ENCODE results near the gene IRF9. TPM values are rescaled to one million over a fixed set of nuclear protein-coding genes. Genes with fewer than 3 reads are reported as not detected.

The IRF9 gene
- total RNA-seq, 1 experiment from 2014 or later: 15.6 TPM

DNA sequence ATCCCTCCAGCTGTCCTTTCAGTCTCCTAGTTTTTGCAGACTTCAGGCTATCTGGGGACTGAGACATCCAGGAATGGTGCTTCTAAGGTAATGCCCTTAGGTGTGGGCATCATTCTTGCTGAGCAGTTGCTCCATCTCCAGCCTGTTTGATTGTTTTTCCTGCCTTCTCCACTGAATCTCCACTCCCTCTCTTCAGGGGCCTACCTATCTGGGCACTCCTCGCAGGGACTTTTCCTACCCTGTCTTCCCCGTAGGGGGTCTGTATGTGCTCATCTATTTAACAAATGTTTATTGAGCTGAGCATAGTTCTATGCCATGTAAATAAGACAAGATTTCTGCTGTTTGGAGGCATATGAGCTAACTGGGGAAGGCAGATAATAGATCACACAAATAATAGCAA is 28.1 kb upstream of the IRF9 start:
- no peaks in the 10 kb centered on the region for H3K9me3 Mint-ChIP-seq
- TF ChIP-seq, protein P1, sequence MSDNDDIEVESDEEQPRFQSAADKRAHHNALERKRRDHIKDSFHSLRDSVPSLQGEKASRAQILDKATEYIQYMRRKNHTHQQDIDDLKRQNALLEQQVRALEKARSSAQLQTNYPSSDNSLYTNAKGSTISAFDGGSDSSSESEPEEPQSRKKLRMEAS (CRISPR knock-in tag; IDR thresholded peaks at IDR 0.05): no peak
- TF ChIP-seq KAT7 (CRISPR knock-in tag; IDR thresholded peaks at IDR 0.05; ENCODE audit: borderline replicate concordance): no peak
- TF ChIP-seq, protein P2, sequence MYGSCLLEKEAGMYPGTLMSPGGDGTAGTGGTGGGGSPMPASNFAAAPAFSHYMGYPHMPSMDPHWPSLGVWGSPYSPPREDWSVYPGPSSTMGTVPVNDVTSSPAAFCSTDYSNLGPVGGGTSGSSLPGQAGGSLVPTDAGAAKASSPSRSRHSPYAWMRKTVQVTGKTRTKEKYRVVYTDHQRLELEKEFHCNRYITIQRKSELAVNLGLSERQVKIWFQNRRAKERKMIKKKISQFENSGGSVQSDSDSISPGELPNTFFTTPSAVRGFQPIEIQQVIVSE (CRISPR knock-in tag; IDR thresholded peaks at IDR 0.05; ENCODE audit: borderline replicate concordance): no peak
- TF ChIP-seq NR2C2 (CRISPR knock-in tag; IDR thresholded peaks at IDR 0.05): no peak
- TF ChIP-seq ZNF671 (CRISPR knock-in tag; IDR thresholded peaks at IDR 0.05): no peak
- no peak for TF ChIP-seq ZBTB21 (CRISPR knock-in tag; IDR thresholded peaks at IDR 0.05; ENCODE audit: borderline replicate concordance)
- TF ChIP-seq SMAD4 (CRISPR knock-in tag; IDR thresholded peaks at IDR 0.05): no peak
- TF ChIP-seq CREM (CRISPR knock-in tag; IDR thresholded peaks at IDR 0.05): no peak
- TF ChIP-seq, protein P3, sequence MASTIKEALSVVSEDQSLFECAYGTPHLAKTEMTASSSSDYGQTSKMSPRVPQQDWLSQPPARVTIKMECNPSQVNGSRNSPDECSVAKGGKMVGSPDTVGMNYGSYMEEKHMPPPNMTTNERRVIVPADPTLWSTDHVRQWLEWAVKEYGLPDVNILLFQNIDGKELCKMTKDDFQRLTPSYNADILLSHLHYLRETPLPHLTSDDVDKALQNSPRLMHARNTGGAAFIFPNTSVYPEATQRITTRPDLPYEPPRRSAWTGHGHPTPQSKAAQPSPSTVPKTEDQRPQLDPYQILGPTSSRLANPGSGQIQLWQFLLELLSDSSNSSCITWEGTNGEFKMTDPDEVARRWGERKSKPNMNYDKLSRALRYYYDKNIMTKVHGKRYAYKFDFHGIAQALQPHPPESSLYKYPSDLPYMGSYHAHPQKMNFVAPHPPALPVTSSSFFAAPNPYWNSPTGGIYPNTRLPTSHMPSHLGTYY (CRISPR knock-in tag; IDR thresholded peaks at IDR 0.05): no peak
- TF ChIP-seq EMX1 (CRISPR knock-in tag; IDR thresholded peaks at IDR 0.05): no peak
- H3K27ac Mint-ChIP-seq: no peak overlapping the region
- peaks cover 23% of the 10 kb centered on the region for H3K4me1 Mint-ChIP-seq
- no peak overlapping the region for H3K4me3 Mint-ChIP-seq
- POLR2A ChIA-PET: interaction anchor here (0.6 kb wide), 1 partner anchor 31 kb away, joined by 3 read pairs; no protein-coding TSS in a partner anchor
- DNase-seq (ENCODE audit: low spot score): no peak
- H3K36me3 Mint-ChIP-seq: peaks cover 7% of the 10 kb centered on the region; the same call in 1 of the 2 replicates
- no peaks in the 10 kb centered on the region; the same call in 1 of the 2 replicates for H3K27me3 Mint-ChIP-seq (ENCODE audit: low read depth)
- CTCF ChIA-PET: interaction anchor here (1.5 to 3.1 kb wide), 3 partner anchors 19 to 28 kb away, joined by 6 to 10 read pairs (median 7); partner anchors contain the start of genes DCAF11, IRF9 and NRL
- no peak for ATAC-seq

DNA sequence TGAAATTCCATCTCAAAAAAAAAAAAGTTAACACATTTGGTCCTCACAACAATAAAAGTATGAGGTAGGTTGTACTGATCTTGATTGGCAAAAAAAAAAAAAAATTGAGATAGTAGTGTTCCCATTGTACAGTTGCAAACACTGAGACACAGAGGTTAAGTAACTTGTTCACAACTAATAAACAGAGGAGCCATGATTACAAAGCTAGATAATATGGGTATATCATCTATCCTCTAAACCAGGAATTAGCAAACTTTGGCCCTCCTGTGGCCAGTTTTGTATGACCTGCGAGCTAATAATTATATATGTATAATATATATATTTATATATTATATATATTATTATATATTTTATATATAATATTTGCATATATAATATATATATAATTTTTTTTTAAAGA is 27.3 kb upstream of the IRF9 start:
- no peak overlapping the region for H3K27ac Mint-ChIP-seq
- no peak for ATAC-seq
- no peaks in the 10 kb centered on the region; the same call in 1 of the 2 replicates for H3K27me3 Mint-ChIP-seq (ENCODE audit: low read depth)
- H3K4me3 Mint-ChIP-seq: no peak overlapping the region
- H3K4me1 Mint-ChIP-seq: peaks cover 23% of the 10 kb centered on the region
- ChIA-PET CTCF (interaction anchor here (0.7 to 3.1 kb wide), 4 partner anchors 18 to 27 kb away, joined by 3 to 10 read pairs (median 6); partner anchors contain the start of genes DCAF11, IRF9 and NRL), POLR2A (no interaction called here)
- no peak for DNase-seq (ENCODE audit: low spot score)
- TF ChIP-seq ZBTB21 (CRISPR knock-in tag; IDR thresholded peaks at IDR 0.05; ENCODE audit: borderline replicate concordance) (no peak), HMGA2 (CRISPR knock-in tag; IDR thresholded peaks at IDR 0.05) (peak; percentile 65; the same call in 1 of the 2 replicates)
- H3K9me3 Mint-ChIP-seq: no peaks in the 10 kb centered on the region
- H3K36me3 Mint-ChIP-seq: peaks cover 14% of the 10 kb centered on the region

DNA sequence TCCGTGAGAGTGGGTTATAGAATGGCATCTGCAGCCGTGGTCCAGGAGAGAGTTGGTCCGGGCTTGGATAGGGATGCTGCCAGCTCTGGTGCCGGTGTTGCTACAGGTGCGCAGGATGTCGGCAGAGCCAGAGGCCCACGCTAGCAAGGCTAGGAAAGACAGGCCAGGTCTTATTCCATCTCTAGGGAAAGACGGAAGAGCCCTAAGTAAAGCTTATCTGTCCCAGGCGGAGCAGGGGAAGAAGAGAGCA is 25.6 kb upstream of the IRF9 start:
- Mint-ChIP-seq H3K4me1 (peaks cover 33% of the 10 kb centered on the region), H3K4me3 (peak overlapping the region; percentile 86), H3K27me3 (ENCODE audit: low read depth) (no peaks in the 10 kb centered on the region; the same call in 1 of the 2 replicates), H3K36me3 (peaks cover 26% of the 10 kb centered on the region), H3K27ac (peak overlapping the region; percentile 88), H3K9me3 (no peaks in the 10 kb centered on the region)
- POLR2A ChIA-PET: interaction anchor here (0.6 to 1.8 kb wide), 12 partner anchors 8 to 164 kb away, joined by 3 to 15 read pairs (median 4); partner anchors contain the start of genes DCAF11, DHRS1, NOP9 and NRL
- TF ChIP-seq NFYB (CRISPR knock-in tag; conservative IDR thresholded peaks at IDR 0.05; ENCODE audit: low read depth) (no peak), FOXJ3 (CRISPR knock-in tag; IDR thresholded peaks at IDR 0.05; ENCODE audit: borderline replicate concordance) (no peak), GABPB1 (CRISPR knock-in tag; IDR thresholded peaks at IDR 0.05) (peak; percentile 36; the same call in 1 of the 2 replicates), JUN (CRISPR knock-in tag; IDR thresholded peaks at IDR 0.05) (0 out of 2 replicates have a peak, but pooled peaks have one; percentile 21)
- TF ChIP-seq, protein P4, sequence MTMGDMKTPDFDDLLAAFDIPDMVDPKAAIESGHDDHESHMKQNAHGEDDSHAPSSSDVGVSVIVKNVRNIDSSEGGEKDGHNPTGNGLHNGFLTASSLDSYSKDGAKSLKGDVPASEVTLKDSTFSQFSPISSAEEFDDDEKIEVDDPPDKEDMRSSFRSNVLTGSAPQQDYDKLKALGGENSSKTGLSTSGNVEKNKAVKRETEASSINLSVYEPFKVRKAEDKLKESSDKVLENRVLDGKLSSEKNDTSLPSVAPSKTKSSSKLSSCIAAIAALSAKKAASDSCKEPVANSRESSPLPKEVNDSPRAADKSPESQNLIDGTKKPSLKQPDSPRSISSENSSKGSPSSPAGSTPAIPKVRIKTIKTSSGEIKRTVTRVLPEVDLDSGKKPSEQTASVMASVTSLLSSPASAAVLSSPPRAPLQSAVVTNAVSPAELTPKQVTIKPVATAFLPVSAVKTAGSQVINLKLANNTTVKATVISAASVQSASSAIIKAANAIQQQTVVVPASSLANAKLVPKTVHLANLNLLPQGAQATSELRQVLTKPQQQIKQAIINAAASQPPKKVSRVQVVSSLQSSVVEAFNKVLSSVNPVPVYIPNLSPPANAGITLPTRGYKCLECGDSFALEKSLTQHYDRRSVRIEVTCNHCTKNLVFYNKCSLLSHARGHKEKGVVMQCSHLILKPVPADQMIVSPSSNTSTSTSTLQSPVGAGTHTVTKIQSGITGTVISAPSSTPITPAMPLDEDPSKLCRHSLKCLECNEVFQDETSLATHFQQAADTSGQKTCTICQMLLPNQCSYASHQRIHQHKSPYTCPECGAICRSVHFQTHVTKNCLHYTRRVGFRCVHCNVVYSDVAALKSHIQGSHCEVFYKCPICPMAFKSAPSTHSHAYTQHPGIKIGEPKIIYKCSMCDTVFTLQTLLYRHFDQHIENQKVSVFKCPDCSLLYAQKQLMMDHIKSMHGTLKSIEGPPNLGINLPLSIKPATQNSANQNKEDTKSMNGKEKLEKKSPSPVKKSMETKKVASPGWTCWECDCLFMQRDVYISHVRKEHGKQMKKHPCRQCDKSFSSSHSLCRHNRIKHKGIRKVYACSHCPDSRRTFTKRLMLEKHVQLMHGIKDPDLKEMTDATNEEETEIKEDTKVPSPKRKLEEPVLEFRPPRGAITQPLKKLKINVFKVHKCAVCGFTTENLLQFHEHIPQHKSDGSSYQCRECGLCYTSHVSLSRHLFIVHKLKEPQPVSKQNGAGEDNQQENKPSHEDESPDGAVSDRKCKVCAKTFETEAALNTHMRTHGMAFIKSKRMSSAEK (CRISPR knock-in tag; IDR thresholded peaks at IDR 0.05; ENCODE audit: borderline replicate concordance): no peak
- TF ChIP-seq, protein P5, sequence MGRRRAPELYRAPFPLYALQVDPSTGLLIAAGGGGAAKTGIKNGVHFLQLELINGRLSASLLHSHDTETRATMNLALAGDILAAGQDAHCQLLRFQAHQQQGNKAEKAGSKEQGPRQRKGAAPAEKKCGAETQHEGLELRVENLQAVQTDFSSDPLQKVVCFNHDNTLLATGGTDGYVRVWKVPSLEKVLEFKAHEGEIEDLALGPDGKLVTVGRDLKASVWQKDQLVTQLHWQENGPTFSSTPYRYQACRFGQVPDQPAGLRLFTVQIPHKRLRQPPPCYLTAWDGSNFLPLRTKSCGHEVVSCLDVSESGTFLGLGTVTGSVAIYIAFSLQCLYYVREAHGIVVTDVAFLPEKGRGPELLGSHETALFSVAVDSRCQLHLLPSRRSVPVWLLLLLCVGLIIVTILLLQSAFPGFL (CRISPR knock-in tag; IDR thresholded peaks at IDR 0.05; ENCODE audit: borderline replicate concordance): 0 out of 2 replicates have a peak, but pooled peaks have one; percentile 3
- TF ChIP-seq, protein P6, sequence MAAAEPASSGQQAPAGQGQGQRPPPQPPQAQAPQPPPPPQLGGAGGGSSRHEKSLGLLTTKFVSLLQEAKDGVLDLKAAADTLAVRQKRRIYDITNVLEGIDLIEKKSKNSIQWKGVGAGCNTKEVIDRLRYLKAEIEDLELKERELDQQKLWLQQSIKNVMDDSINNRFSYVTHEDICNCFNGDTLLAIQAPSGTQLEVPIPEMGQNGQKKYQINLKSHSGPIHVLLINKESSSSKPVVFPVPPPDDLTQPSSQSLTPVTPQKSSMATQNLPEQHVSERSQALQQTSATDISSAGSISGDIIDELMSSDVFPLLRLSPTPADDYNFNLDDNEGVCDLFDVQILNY (CRISPR knock-in tag; IDR thresholded peaks at IDR 0.05): 0 out of 2 replicates have a peak, but pooled peaks have one; percentile 57
- CTCF ChIA-PET: interaction anchor here (0.8 to 4.3 kb wide), 15 partner anchors 8 to 296 kb away, joined by 3 to 31 read pairs (median 5); partner anchors contain the start of genes DCAF11, IRF9, NRL and PCK2
- no peak for ATAC-seq
- no peak for DNase-seq (ENCODE audit: low spot score)

Measured in WTC11 (cell line).